ENCODE measurements around the gene ZNF136.

Gene ZNF136

GRCh38 chr19:12202250-12202649 lies 39.4 kb downstream of the ZNF136 start:
- POLR2A ChIA-PET, result no interaction called here
- CTCF ChIA-PET, result interaction anchor here (0.8 to 1.9 kb wide), 3 partner anchors 9 to 111 kb away, joined by 3 to 4 read pairs (median 4); no protein-coding TSS in a partner anchor
- no peak for DNase-seq (ENCODE audit: extremely low spot score)
- no peak for TF ChIP-seq CTCF (IDR thresholded peaks at IDR 0.05; ENCODE audit: control extremely low read depth, extremely low read depth, low read depth, missing control alignments)

GRCh38 chr19:12205296-12205695 lies 42.4 kb downstream of the ZNF136 start:
- TF ChIP-seq CTCF (IDR thresholded peaks at IDR 0.05; ENCODE audit: control extremely low read depth, extremely low read depth, low read depth, missing control alignments), result no peak
- CTCF ChIA-PET, result no interaction called here
- POLR2A ChIA-PET, result no interaction called here
- no peak for DNase-seq (ENCODE audit: extremely low spot score)

- ChIA-PET CTCF (no interaction called here), POLR2A (no interaction called here)
- no peak for DNase-seq (ENCODE audit: extremely low spot score)
- TF ChIP-seq CTCF (IDR thresholded peaks at IDR 0.05; ENCODE audit: control extremely low read depth, extremely low read depth, low read depth, missing control alignments), result no peak
Observed at GRCh38 chr19:12208221-12208620, 45.3 kb downstream of the ZNF136 start.

GRCh38 chr19:12217332-12217731 lies 54.4 kb downstream of the ZNF136 start:
- POLR2A ChIA-PET, result no interaction called here
- CTCF ChIA-PET, result no interaction called here
- no peak for DNase-seq (ENCODE audit: extremely low spot score)
- TF ChIP-seq CTCF (IDR thresholded peaks at IDR 0.05; ENCODE audit: control extremely low read depth, extremely low read depth, low read depth, missing control alignments), result no peak

- POLR2A ChIA-PET, result no interaction called here
- CTCF ChIA-PET, result no interaction called here
- DNase-seq (ENCODE audit: extremely low spot score), result no peak
- no peak for TF ChIP-seq CTCF (IDR thresholded peaks at IDR 0.05; ENCODE audit: control extremely low read depth, extremely low read depth, low read depth, missing control alignments)
Observed at GRCh38 chr19:12222980-12223630, 60.2 kb downstream of the ZNF136 start.

GRCh38 chr19:12224676-12225075 lies 61.8 kb downstream of the ZNF136 start:
- DNase-seq (ENCODE audit: extremely low spot score), result no peak
- CTCF ChIA-PET, result interaction anchor here (1.2 kb wide), 1 partner anchor 14 kb away, joined by 3 read pairs; no protein-coding TSS in a partner anchor
- no peak for TF ChIP-seq CTCF (IDR thresholded peaks at IDR 0.05; ENCODE audit: control extremely low read depth, extremely low read depth, low read depth, missing control alignments)
- POLR2A ChIA-PET, result no interaction called here

Measured in GM10248 (cell line).